GM12878 (cell line): Measurements from ENCODE around the gene SUFU. TPM values are rescaled to one million over a fixed set of nuclear protein-coding genes. Genes with fewer than 3 reads are reported as not detected.

Experiments used
- ATAC-seq: fragments of 200-7000 bp; cut with Tn5 transposase; 3 replicates; pipeline ENCODE4 v1.9.1; 2020; ENCODE audit warnings: mild to moderate bottlenecking, moderate library complexity
- BruUV-seq: library from RNA; stranded (reverse); fragments of 400-500 nt; replicated peaks from 2 replicates; lab custom pipeline; 2021; lab: Mats Ljungman, UMichigan
- CTCF ChIA-PET: fragments of 300-600 bp; sonication (Branson Sonifier 250); formaldehyde crosslinking; extraction: SDS; loops from one replicate; lab custom pipeline; 2021; ENCODE audit warnings: inconsistent platforms; lab: Yijun Ruan, JAX
- POLR2A ChIA-PET: fragments of 350-600 bp; formaldehyde crosslinking; extraction: SDS; loops from one replicate; lab custom pipeline; 2021; ENCODE audit warnings: inconsistent platforms; lab: Charles Lee
- RAD21 ChIA-PET: fragments of 300-600 bp; sonication (Branson Sonifier 250); formaldehyde crosslinking; loops from one replicate; lab custom pipeline; 2023; ENCODE audit warnings: antibody characterized with exemption; ENCODE audit not compliant: unreplicated experiment; lab: Charles Lee
- SMC1A ChIA-PET: fragments of 300-600 bp; sonication (Branson Sonifier 250); formaldehyde crosslinking; loops from one replicate; lab custom pipeline; 2023; ENCODE audit not compliant: unreplicated experiment, uncharacterized antibody; lab: Charles Lee
- DNase-seq: peaks from one replicate; pipeline ENCODE4 v3.0.0-alpha.2; 2011; ENCODE audit warnings: low read depth, low spot score
- FAIRE-seq: peaks from 3 replicates; lab custom pipeline; 2011; peaks lifted over from hg19 to GRCh38; lab: Jason Lieb, UNC
- H2AFZ ChIP-seq: 2 replicates; pipeline ENCODE4 v1.6.0; 2011; ENCODE audit warnings: low read depth, low read length, control low read depth; ENCODE audit not compliant: control insufficient read depth
- H3K27ac ChIP-seq: 2 replicates; pipeline ENCODE4 v1.5.1; 2011; ENCODE audit warnings: control low read depth; ENCODE audit not compliant: control insufficient read depth, insufficient read depth
- H3K27me3 ChIP-seq, 2 experiments: replicated peaks in 1 of 2; 2 replicates each; pipeline versions ENCODE4 v1.6.0 to v1.6.1; 2011; ENCODE audit warnings: low read length in 1 of 2; ENCODE audit not compliant: control insufficient read depth in 2 of 2, insufficient read depth in 2 of 2
- H3K36me3 ChIP-seq, 2 experiments: 2 replicates each; pipeline ENCODE4 v1.5.1; 2011; ENCODE audit warnings: low read length in 1 of 2; ENCODE audit not compliant: control insufficient read depth in 2 of 2, insufficient read depth in 2 of 2
- H3K4me1 ChIP-seq: 2 replicates; pipeline ENCODE4 v1.6.1; 2011; ENCODE audit warnings: mild to moderate bottlenecking, low read length, moderate library complexity, mixed read lengths; ENCODE audit not compliant: control insufficient read depth, insufficient read depth
- H3K4me2 ChIP-seq: 2 replicates; pipeline ENCODE4 v1.6.0; 2011; ENCODE audit warnings: control low read depth; ENCODE audit not compliant: control insufficient read depth, insufficient read depth
- H3K4me3 ChIP-seq: fragments of 200-600 bp; sonication (generic); 2 replicates; pipeline ENCODE4 v1.5.1; 2016
- H3K79me2 ChIP-seq: 2 replicates; pipeline ENCODE4 v1.6.0; 2011; ENCODE audit warnings: low read length; ENCODE audit not compliant: control insufficient read depth, insufficient read depth
- H3K9ac ChIP-seq: 2 replicates; pipeline ENCODE4 v1.8.0; 2011; ENCODE audit warnings: low read length, control low read depth, mixed read lengths; ENCODE audit not compliant: control insufficient read depth, insufficient read depth
- H3K9me3 ChIP-seq: replicated peaks from 3 replicates; pipeline ENCODE4 v1.5.1; 2011; ENCODE audit warnings: mild to moderate bottlenecking, low read length; ENCODE audit not compliant: control insufficient read depth, insufficient read depth
- H4K20me1 ChIP-seq: 2 replicates; pipeline ENCODE4 v1.6.0; 2011; ENCODE audit not compliant: control insufficient read depth, insufficient read depth
- JUNB ChIP-seq: IDR thresholded peaks from 2 replicates; pipeline ENCODE4 v1.6.1; 2016; ENCODE audit warnings: antibody characterized with exemption, mild to moderate bottlenecking
- NRF1 ChIP-seq: conservative IDR thresholded peaks from 2 replicates; pipeline ENCODE4 v1.6.1; 2011; ENCODE audit warnings: mild to moderate bottlenecking, low read depth, low read length, improper control_type of control experiment
- POLR2AphosphoS5 ChIP-seq: IDR thresholded peaks from 2 replicates; pipeline ENCODE4 v1.6.1; 2011; ENCODE audit warnings: mild to moderate bottlenecking, low read length, inconsistent platforms
- ZNF217 ChIP-seq: fragments of 450-650 bp; IDR thresholded peaks from 2 replicates; pipeline ENCODE4 v1.6.1; 2017; ENCODE audit warnings: antibody characterized with exemption, mild to moderate bottlenecking
- ZZZ3 ChIP-seq: IDR thresholded peaks from 2 replicates; pipeline ENCODE4 v1.6.1; 2011; ENCODE audit warnings: low read depth; ENCODE audit not compliant: control insufficient read depth, insufficient read length
- whole genome bisulfite sequencing: methylation state at CpG from one replicate; pipeline ENCODE4 v1.1.6; 2016; ENCODE audit warnings: low lambda C conversion rate; ENCODE audit not compliant: insufficient replicate concordance, insufficient coverage; ENCODE audit errors: missing lambda C conversion rate; 5-methylcytosine and 5-hydroxymethylcytosine counted together
- in situ Hi-C: fragments of 300-500 bp; cut with MboI; formaldehyde crosslinking; loops from 9 replicates; pipeline ENCODE4 v1.14.3; 2018; ENCODE audit warnings: mixed read lengths
- intact Hi-C: fragments of 100-400 bp; cut with micrococcal nuclease; formaldehyde crosslinking; loops from one replicate; pipeline ENCODE4 v1.14.2; 2022; ENCODE audit not compliant: unreplicated experiment
- polyA plus RNA-seq, 11 experiments: library from polyadenylated mRNA; depleted of rRNA in 4 of 11; unstranded in 6 of 11; stranded (reverse) in 5 of 11; fragments of >200 nt; fragmentation: Nextera tagmentation in 4 of 11; fragmentation: Illumina TruSeq in 1 of 11; extraction: Ambion mirVana in 4 of 11; extraction: Trizol in 1 of 11; gene quantifications; 1 replicate in 1 of 11; 2 replicates in 10 of 11; pipeline versions ENCODE4 v1.2.1 to v1.2.3, GENCODE V29; 2011 to 2016; ENCODE audit warnings: inconsistent platforms in 2 of 11, missing spikeins in 2 of 11, low read depth in 1 of 11
- total RNA-seq, 4 experiments: library from RNA; depleted of rRNA in 3 of 4; stranded (reverse); fragments of >200 nt in 3 of 4; fragmentation: Illumina TruSeq in 1 of 4; extraction: Trizol in 1 of 4; gene quantifications; 2 replicates each; pipeline versions ENCODE4 v1.2.1 to v1.2.3, GENCODE V29; 2013 to 2021
- TF ChIP-seq, protein P1 (sequence below): fragments of 450-650 bp; IDR thresholded peaks from 2 replicates; pipeline ENCODE4 v1.6.1; 2017; ENCODE audit warnings: mild to moderate bottlenecking, moderate library complexity
- TF ChIP-seq, protein P2 (sequence below): fragments of 450-650 bp; IDR thresholded peaks from 2 replicates; pipeline ENCODE4 v1.6.1; 2017; ENCODE audit warnings: low read depth, mild to moderate bottlenecking, moderate library complexity
- TF ChIP-seq, protein P3 (sequence below): fragments of 450-650 bp; IDR thresholded peaks from 2 replicates; pipeline ENCODE4 v1.6.1; 2017; ENCODE audit warnings: mild to moderate bottlenecking, moderate library complexity

Gene SUFU
- total and polyA plus RNA-seq, 10 of the 15 experiments (the other 5 are each of a cell fraction or from before 2014, with no cell fraction given), result 0.68 to 7.7 (median 2.4) TPM

DNA sequence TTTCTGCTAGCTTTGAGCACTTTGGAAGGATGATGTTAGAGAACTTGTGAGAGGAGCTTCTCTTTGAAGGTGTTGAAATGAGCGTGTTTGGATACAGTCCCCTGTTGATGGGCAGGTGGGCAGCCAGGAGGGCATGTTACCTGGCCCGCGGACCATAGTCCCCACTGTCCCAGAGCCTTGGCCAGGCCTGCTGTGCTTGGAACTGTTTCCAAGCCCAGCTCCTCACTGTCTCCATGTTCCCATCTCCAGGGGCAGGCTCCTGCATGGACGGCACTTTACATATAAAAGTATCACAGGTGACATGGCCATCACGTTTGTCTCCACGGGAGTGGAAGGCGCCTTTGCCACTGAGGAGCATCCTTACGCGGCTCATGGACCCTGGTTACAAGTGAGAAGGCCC lies 113.3 kb downstream of the SUFU start:
- TF ChIP-seq, protein P1, sequence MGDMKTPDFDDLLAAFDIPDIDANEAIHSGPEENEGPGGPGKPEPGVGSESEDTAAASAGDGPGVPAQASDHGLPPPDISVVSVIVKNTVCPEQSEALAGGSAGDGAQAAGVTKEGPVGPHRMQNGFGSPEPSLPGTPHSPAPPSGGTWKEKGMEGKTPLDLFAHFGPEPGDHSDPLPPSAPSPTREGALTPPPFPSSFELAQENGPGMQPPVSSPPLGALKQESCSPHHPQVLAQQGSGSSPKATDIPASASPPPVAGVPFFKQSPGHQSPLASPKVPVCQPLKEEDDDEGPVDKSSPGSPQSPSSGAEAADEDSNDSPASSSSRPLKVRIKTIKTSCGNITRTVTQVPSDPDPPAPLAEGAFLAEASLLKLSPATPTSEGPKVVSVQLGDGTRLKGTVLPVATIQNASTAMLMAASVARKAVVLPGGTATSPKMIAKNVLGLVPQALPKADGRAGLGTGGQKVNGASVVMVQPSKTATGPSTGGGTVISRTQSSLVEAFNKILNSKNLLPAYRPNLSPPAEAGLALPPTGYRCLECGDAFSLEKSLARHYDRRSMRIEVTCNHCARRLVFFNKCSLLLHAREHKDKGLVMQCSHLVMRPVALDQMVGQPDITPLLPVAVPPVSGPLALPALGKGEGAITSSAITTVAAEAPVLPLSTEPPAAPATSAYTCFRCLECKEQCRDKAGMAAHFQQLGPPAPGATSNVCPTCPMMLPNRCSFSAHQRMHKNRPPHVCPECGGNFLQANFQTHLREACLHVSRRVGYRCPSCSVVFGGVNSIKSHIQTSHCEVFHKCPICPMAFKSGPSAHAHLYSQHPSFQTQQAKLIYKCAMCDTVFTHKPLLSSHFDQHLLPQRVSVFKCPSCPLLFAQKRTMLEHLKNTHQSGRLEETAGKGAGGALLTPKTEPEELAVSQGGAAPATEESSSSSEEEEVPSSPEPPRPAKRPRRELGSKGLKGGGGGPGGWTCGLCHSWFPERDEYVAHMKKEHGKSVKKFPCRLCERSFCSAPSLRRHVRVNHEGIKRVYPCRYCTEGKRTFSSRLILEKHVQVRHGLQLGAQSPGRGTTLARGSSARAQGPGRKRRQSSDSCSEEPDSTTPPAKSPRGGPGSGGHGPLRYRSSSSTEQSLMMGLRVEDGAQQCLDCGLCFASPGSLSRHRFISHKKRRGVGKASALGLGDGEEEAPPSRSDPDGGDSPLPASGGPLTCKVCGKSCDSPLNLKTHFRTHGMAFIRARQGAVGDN, result no peak
- TF ChIP-seq POLR2AphosphoS5, result no peak
- TF ChIP-seq NRF1, result no peak
- TF ChIP-seq, protein P2, sequence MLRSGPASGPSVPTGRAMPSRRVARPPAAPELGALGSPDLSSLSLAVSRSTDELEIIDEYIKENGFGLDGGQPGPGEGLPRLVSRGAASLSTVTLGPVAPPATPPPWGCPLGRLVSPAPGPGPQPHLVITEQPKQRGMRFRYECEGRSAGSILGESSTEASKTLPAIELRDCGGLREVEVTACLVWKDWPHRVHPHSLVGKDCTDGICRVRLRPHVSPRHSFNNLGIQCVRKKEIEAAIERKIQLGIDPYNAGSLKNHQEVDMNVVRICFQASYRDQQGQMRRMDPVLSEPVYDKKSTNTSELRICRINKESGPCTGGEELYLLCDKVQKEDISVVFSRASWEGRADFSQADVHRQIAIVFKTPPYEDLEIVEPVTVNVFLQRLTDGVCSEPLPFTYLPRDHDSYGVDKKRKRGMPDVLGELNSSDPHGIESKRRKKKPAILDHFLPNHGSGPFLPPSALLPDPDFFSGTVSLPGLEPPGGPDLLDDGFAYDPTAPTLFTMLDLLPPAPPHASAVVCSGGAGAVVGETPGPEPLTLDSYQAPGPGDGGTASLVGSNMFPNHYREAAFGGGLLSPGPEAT, result no peak
- no peak for TF ChIP-seq ZNF217
- TF ChIP-seq, protein P3, sequence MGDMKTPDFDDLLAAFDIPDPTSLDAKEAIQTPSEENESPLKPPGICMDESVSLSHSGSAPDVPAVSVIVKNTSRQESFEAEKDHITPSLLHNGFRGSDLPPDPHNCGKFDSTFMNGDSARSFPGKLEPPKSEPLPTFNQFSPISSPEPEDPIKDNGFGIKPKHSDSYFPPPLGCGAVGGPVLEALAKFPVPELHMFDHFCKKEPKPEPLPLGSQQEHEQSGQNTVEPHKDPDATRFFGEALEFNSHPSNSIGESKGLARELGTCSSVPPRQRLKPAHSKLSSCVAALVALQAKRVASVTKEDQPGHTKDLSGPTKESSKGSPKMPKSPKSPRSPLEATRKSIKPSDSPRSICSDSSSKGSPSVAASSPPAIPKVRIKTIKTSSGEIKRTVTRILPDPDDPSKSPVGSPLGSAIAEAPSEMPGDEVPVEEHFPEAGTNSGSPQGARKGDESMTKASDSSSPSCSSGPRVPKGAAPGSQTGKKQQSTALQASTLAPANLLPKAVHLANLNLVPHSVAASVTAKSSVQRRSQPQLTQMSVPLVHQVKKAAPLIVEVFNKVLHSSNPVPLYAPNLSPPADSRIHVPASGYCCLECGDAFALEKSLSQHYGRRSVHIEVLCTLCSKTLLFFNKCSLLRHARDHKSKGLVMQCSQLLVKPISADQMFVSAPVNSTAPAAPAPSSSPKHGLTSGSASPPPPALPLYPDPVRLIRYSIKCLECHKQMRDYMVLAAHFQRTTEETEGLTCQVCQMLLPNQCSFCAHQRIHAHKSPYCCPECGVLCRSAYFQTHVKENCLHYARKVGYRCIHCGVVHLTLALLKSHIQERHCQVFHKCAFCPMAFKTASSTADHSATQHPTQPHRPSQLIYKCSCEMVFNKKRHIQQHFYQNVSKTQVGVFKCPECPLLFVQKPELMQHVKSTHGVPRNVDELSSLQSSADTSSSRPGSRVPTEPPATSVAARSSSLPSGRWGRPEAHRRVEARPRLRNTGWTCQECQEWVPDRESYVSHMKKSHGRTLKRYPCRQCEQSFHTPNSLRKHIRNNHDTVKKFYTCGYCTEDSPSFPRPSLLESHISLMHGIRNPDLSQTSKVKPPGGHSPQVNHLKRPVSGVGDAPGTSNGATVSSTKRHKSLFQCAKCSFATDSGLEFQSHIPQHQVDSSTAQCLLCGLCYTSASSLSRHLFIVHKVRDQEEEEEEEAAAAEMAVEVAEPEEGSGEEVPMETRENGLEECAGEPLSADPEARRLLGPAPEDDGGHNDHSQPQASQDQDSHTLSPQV, result no peak
- no peak for TF ChIP-seq ZZZ3
- no peak for TF ChIP-seq JUNB
- TF ChIP-seq, all 136 proteins: peak for 0
- 95% methylated on average over 9 of the region's 9 CpGs for WGBS

More for the DNA sequence above, 113.3 kb downstream of the SUFU start:
- Histone ChIP-seq H3K4me1 (0 out of 2 replicates have a peak, but pooled peaks cover 3% of the 10 kb centered on the region), H3K4me2 (no peak overlapping the region), H3K4me3 (no peak overlapping the region), H3K9me3 (no peaks in the 10 kb centered on the region), H3K36me3 (peaks cover 2 to 5% of the 10 kb centered on the region in 2 experiments; a peak in 3 of 4 replicates), H4K20me1 (no peaks in the 10 kb centered on the region), H3K79me2 (no peaks in the 10 kb centered on the region), H2AFZ (no peak overlapping the region), H3K27me3 (no peaks in the 10 kb centered on the region), H3K9ac (no peak overlapping the region), H3K27ac (no peak overlapping the region)
- BruUV-seq, result no TSS peak
- in situ Hi-C loops, result no loop called here
- intact Hi-C loops, result no loop called here
- ATAC-seq, result no peak
- ChIA-PET POLR2A (interaction anchor here (0.6 to 1.5 kb wide), 3 partner anchors 8 to 96 kb away, joined by 3 to 4 read pairs (median 3); no protein-coding TSS in a partner anchor), RAD21 (interaction anchor here (1.2 to 1.4 kb wide), 3 partner anchors 15 to 53 kb away, joined by 3 read pairs; no protein-coding TSS in a partner anchor), SMC1A (interaction anchor here (0.6 to 1.2 kb wide), 3 partner anchors 9 to 278 kb away, joined by 3 to 4 read pairs (median 3); no protein-coding TSS in a partner anchor), CTCF (interaction anchor here (0.9 to 3.1 kb wide), 6 partner anchors 15 to 112 kb away, joined by 3 to 15 read pairs (median 3); no protein-coding TSS in a partner anchor)
- FAIRE-seq, result no peak
- DNase-seq, result no peak
